Activated T-cell treated with anti-CD3 and anti-CD28 coated beads for 4 hours (primary cell): Measurements from ENCODE around the gene THSD7A.

ENCODE experiments used
- DNase-seq: peaks from one replicate; pipeline ENCODE4 v3.0.0-alpha.2; 2020

Gene THSD7A

DNA sequence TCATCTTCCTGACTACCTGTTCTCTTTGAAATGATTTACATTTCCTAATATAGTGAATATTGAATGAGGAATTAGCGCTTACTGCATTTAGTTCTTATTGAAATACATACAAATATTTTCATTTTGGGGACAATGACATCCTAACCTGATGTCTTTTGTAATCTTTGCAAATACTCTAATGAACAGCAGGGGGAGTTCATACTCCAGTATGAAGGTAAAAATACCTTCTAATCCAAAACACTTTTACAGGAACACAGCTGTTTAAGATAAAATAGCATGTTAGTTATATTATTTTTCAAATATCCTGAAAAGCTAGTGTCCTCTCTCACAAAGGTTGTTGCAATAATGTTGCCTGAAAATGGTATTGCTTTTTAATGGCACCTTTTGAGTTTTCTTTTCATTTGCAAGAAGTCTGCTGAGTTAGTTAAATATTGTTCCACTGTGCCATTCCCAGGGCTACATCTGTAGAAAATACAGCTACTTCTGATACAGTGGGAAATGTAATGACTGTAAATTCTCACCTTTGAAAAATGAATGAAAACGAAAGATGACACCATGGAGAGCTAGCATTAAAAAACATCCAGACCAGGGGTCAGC, 458.4 kb downstream of the THSD7A start:
- no peak for DNase-seq

DNA sequence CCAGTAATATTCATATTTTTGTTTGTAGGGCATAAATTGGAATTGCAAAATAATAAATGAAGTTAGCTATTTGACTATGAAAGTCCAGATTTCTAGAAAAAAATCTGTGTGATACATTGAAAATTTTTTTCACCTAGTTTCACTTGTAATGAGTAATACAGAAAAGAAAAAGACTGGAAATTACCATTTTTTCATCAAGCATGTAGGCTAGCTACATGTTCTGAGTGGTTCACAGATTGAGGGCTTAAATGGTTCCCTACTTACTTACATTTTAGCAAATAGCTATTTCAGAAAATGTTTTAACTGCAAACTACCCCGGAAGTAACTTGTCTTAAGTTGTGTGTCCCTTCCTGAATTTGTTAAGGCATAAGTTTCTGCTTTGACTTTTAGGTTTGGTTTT, 462.3 kb downstream of the THSD7A start:
- DNase-seq = no peak

DNA sequence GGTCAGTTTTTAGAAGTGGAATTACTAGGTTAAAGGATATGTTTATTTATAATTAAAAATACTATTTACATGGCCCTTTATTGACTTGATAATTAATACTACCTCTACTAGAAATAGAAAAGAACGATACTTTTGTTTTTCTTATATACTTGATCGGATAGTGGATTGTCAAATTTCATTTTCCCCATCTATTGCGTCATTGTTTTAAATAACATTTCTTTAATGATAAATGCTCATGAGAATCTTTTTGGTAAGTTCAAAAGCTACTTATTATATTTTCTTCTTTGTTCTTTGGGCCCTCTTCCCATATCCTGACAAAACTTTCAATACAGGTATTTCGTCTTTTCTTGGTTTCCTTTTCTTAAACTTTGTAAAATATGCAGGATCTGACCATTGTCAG, 465.9 kb downstream of the THSD7A start:
- no peak for DNase-seq

DNA sequence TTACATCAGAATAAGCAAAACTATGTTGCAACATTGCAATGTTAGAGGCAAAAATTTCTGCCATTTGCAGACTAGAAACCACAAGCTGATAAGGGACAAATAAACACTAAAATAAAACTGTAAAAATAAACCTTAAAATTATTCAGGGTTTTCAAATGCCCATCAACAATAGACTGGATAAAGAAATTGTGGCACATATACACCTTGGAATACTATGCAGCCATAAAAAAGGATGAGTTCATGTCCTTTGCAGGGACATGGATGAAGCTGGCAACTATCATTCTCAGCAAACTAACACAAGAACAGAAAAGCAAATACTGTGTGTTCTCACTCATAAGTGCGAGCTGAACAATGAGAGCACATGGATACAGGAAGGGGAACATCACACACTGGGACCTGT, 473.4 kb downstream of the THSD7A start:
- no peak for DNase-seq

DNA sequence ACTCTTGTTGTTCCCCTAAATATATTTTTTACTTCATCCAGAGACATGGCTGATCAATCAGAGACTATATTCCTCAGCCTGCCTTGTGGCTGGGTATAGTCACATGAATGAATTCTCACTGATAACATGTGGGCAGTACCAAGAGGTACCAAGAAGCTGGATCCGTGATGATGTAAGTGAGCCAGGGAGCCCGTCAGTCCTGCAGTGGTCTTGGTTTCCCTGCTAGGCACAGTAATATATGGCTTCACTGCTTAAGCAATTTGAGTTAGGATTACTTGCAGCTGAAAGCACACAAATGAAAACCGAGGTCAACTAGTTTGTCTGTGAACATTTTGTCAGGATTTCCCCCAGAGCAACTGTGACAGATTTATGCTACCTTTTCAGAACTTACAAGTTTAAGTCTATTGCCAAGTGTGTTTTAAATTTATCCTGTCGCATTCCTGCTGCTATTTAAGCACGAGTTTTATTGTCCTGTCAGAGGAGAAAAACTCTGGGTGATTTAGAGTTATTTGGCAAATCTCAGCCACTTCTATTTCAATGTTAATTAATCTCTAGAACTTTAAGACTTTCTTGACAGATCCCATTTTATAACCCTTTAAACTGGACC, 476.5 kb downstream of the THSD7A start:
- no peak for DNase-seq

DNA sequence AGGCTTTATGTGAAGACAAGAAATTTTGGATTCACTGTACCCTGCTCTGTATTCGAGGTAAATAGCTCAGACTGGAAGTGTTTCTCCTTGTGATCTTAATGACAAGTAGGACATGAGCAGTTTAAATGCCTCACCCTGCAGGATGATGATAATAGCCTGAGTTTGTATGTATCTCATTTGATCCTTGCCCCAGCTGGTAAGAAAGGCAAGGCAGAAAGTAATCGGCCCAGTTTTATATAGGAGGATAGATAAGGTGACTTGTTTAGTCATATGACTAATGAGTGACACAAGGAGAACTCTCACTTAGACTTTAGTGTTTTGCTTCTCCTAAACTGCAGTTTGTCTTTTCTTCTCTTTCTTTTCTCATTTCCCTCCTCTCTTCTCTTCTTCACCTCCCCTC, 485.7 kb downstream of the THSD7A start:
- DNase-seq = no peak

DNA sequence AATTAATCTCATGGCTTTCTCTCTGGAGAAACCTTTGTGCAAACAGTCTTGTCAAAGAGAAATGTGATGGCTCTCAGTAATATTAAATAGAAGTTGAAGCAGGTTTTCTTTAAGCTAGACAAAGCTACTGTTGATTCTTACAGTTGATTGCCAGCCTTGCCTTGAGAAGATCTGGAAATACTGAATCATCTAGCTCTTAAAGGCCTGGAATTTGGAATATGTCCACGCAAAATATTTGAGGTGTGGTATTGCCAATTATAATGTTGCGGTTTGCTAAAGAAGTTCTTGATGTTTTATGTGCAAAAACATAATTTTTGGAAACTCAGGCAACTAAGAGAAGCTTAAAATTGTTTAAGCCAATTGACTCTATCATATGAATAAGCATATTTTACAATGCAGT, 486.4 kb downstream of the THSD7A start:
- no peak for DNase-seq

DNA sequence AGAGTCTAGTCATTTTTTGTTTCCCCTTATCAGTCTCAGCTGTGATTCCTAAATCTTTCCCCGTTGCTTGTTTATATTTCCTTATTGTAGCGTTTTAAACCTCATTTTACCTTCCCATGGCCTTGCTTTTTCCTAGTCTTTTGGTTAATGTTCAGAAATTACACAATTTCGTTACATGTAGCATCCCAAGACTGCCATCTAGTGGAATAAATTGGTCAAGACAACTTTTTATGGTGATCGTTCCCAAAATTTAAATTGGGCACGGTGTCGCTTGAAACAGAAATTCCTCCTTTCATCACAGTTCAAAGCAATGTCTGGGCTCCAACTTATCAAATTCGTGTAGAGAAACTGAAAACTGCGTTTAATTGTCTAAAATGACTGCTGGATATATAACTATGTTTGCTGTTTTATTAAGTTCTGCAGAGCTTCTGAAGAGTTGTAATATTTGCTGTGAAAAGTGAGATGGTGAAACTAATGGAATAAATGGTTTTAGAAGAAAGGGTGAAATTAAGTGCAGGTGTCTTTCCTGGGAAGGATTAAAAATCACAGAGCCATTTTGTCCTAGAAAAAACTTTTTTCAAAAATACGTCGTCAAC, 488.1 kb downstream of the THSD7A start:
- no peak for DNase-seq

DNA sequence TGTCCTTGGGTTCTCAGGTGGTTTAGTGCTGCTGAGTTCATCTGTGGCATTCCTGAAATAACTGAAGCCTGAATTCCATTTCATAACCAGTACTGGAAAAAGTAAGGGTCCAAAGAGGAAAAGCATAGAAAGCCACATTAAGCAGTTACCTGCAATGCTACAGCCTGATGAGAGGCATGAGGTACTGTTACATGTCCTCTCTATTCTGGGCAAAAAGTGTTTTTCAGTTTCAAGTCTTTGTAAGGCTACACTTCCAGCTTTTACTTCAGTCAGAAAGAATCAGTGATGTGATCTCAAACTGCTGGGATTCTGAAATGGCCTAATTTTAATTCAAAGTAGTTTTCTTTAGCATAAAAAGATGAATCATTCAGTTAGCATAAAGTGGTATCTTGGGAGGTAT, 488.9 kb downstream of the THSD7A start:
- no peak for DNase-seq

DNA sequence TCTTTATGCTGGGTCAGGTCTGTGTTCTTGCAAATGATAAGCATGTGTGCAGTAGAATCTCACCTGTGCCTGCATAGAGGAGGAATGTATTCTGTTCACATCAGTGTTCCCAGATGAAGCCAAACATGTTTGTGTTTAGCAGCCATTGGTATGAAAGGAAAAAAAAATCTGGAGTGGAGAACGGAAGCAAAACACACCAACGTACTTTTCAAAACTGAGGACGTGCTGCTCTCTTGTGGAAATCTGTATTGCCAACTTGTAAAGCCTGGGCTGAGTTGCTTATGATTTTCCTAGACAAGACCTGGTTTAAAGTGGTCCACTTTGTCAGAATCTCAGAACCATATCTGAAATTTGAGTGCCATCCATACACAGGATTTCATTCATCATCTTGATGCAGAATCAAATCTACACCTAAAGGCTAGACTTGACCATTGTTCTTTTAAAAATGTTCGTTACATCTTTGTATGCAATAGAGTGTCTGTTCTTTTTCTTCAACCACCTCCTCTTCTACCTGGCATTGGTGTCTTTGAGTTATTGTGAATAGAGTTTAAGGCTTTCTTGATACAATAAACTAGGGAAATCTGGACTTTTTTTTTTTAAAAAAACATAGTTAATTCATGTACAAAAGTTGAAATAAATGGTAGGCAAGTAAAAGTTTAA, 490.6 kb downstream of the THSD7A start:
- no peak for DNase-seq

DNA sequence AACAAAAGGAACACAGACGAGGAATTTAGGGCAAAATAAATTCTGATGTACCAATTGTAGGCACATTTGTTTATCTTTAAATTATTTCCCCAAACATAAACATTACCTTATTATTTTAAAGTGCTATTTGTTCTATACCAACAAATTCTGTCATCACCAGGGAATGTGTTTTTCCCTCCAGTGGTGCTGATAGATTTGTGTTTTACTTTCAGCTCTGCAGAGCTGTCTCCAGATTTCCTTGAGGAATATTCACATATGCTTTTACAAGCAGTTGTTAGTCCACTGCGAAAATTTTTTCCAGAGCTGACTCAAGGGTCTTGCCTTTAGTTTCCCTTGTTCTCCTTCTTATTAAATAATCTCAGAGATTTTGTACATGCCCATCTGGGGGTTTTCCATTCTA, 495.6 kb downstream of the THSD7A start:
- no peak for DNase-seq

DNA sequence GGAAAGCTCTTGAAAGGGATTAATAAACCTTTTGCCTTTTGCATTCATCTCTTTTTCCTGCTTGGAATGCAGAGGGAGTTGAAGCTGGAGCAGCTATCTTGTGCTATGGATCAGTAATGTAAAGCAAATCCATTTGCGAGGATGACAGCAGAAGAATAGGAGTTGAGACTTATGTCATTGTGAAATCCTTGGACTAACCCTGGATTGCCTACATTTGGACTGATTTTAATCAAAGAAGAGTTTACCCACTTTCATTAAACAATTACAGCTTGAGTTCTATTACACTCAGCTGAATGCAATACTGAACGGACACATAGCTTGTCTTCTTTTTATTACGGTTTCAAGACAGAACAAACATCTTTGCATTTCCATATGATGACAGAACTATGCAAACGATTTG, 496.1 kb downstream of the THSD7A start:
- DNase-seq = no peak

DNA sequence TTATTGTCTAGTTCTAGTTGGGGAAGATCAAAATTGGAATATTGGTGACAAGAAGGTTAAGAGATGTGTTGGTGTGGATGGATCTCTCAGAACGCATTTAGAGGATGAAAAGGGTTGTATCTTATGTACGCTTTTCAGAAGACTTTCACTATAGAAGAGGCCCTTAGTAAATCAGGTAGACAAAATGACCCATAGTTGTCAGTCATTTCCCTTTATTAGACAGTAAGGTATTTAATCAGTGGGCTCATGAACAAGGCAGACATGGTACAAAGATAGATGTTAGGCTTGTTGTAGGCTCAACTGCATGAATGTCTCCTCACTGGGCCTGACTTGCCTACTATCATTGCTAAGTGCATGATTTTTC, 499.2 kb downstream of the THSD7A start:
- DNase-seq = no peak

DNA sequence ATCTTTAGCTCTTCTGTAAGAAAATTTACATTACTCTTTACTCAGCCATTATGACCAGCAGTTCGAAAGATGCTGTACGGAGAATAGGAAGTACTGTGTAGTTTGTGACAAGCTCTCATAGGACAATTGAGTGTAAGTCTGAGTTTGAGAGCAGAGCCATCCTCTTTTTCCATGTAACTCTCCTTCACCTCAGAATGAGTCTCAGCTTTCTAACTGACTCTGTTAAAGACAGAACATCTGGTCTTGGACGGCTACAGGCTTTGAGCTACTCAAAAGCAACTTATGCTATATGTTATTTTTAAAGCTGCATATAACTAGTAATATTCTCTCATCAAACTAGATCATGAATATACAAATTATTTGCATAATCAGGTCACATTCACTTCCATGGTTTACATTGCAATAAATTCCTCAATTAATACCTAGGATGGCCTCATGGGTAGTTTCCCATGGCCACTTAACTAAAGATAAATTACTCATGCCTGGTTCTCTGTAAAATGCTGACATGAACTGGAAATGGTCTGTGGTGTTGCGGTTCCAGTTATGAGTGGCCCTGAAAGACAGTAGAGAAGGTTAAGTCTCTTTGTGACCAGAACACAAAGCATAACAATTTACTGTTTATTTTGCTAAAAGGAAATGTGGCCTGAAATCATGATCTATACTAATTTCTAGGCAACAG, 499.7 kb downstream of the THSD7A start:
- DNase-seq = no peak

DNA sequence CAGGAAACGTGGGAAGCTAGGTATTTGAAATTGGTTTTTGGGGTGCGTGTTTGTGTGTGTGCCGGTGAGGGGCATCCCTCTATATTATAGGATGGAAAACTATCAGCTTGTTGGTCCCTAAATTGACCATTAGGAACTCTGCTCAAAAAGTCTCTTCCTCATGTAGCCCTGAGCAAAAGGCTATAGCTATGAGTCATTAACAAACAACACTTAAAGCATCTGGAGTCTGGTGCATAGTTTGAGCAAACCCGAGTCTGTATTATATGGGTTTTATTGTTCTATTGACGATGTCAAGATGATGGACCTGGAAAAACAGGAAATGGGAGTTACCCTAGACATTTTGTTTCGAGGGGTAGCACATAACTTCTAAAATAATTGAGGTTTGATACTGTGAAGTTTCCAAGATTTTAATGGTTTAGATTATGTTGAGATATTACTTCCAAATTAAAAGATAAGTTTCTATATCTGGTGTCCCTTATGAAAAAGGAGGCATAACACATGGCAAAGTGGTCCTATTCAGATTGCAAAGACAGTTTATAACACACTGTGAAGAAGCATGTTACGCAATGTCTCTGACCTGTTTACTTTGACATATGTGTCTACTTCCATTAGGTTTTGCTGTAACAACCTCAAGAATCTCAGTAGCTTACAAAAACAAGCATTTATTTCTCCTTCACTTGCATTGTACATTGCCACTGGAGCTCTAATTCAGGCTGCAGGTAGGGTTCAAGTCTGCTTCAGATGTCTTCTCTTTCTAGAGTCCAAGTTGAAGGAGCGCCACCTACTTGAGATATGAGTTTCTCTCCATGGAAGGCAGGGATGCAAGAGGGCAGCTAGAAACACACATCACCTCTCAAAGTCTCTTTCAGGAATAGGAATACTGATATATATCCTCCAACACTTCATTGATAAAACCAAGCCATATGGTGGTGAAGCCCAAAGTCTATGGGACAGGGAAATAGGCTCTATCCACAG, 500.6 kb downstream of the THSD7A start:
- no peak for DNase-seq

DNA sequence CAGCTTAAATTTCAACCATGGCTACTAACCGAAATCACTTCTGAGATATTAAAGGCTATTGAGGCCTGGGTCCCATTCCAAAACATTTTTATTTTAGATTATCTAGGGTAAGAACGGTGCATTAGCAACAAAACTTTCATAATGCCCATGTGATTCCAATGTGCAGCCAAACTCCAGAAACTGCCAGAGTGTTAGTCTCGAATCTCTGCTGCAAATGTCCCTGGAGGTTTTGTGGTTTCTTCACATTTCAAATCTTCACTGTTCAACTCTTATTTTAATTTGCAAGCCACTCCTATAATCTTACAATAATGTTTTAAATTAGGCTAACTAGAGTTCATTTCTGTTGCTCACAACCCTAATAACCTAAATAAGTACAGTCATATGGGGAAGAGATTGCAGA, 501.3 kb downstream of the THSD7A start:
- no peak for DNase-seq

DNA sequence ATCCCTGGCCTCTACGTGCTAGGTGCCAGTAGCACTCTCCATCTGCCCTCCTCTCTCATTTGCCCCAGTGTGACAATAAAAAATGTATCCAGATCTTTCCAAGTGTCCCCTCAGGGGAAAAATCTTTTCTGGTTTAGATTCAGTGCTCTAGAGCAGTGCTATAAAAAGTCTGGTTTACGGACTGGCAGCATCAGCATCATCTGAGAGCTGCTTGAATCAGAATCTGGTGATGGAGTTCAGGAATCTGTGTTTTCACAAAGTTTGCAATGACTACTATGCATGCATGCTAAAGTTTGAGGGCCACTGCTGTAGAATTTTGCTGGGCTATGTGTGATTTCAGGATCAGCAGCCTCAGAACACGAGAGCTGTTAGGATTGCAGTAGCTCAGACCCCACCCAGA, 501.8 kb downstream of the THSD7A start:
- DNase-seq = no peak

DNA sequence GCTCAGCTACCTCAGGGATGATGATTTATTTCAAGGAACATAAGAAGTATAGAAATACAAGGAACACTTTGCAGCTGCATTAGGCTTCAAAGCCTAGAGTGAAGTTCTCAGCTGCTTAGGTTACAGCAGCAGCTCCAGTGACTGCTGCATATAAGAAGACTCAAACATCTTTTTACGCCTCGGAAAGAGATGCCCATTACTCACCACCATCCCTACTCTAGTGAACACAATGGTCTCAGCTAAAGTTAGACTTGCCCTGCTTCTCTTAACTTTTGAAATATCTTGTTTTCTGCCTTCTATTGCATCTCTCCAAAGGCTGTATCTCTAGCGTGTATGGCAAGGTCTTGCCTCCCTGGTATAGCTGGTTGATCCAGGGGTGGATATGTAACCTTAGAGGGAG, 502.4 kb downstream of the THSD7A start:
- no peak for DNase-seq

DNA sequence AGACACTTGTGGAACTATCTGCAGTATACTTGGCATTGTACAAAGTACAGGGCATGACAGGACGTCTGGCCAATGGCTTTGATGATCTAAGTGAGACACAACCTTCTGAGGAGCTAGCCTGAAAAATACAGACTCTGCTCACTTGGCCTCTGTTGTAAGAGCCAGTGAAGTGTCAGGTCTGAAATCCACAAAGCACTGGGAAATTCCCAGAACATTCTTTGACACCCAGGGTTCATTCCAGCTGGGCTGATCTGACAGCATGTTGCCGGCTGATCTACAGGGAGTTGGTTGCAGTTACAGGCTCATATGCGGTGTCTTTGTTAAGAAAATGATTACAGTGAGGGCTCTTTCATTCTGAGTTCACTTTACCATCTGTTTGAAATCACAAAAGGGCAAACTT, 503.7 kb downstream of the THSD7A start:
- DNase-seq = no peak

DNA sequence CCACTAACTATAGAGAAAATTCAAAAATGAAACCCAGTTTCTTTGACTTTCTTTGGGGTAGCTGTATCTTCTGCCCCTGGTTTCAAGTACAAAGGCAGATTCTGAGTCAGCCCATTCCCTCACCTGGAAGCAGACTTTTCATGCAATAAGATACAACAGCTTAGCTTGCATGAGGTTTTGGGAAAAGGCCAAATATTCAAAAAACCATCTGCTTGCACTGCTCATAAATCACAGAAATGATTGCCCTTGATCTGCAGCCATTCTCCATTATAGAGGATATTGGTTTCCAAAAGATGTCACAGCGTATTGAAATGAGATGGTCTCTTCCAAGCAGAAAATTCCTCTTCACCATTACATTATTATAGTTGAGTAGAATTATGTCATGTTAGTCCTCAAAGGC, 504.4 kb downstream of the THSD7A start:
- DNase-seq = no peak
